ENCODE measurements around the gene F13B.
"Not testable (repeated sequence)": the region's sequence is repeated elsewhere in the genome, so short reads cannot be mapped to it uniquely, and the experiment has no call there.

F13B gene

DNA sequence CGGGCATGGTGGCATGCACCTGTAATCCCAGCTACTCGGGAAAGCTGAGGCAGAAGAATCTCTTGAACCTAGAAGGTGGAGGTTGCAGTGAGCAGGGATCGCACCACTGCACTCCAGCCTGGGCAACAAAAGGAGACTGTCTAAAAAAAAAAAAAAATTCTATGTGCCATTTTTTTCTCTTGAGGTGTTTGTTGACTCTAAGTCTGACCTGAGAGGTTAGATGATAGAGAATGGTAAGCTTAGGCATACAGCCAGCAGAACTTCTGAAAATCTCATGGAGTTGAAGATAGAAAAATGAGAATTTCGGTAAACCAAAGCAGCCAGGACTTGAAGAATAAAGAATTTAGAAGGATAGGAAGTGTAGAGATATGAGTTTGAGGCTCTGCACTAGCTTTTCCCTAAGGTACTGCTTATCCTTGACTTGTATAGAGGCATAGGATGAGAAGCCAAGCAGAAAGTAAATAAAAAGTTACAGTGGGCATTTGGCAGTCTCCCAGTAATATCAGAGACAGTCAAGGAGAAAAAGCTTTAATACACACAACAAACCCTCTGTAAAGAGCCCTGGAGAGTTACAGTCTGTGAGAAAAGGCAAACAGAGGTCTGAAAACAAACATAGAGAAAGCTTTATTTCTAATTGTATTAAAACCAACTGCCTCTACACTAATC lies 24.3 kb downstream of the F13B start:
- no peak for DNase-seq

- no peak for DNase-seq
Measured at GRCh38 chr1:197041486-197042353, 25.3 kb downstream of the F13B start.

- no peak for DNase-seq
Measured at GRCh38 chr1:197036861-197037260, 30.2 kb downstream of the F13B start.

DNA sequence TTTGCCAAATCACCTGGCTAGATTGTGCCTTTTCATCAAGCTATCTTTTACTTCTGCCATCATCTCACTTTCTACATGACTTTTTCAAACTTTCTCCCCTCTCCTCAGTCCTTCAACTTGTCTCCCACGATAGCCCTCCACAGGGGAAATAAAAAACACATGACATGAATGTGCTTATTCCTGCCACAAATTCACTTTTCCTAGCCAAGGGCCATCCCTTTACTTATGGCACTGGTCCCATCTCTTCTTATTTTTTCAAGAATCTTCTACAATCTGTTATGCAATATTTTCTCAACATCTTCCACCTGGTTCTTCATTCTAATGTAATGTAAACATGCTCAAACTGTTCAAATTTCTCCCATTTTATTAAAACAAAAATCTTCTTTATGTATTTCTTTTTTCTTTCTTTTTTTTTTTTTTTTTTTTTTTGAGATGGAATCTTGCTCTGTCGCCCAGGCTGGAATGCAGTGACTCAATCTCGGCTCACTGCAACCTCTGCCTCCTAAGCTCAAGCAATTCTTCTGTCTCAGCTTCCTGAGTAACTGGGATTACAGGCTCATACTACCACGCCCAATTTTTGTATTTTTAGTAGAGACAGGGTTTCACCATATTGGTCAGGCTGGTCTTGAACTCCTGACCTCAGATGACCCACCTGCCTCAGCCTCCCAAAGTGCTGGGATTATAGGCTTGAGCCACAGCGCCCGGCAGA lies 32.3 kb downstream of the F13B start:
- not testable (repeated sequence) for DNase-seq

GRCh38 chr1:197029749-197030148 lies 37.3 kb downstream of the F13B start:
- DNase-seq: no peak

GRCh38 chr1:197027359-197027758 lies 39.7 kb downstream of the F13B start:
- no peak for DNase-seq

GRCh38 chr1:197024460-197024859 lies 42.6 kb downstream of the F13B start:
- no peak for DNase-seq

- no peak for DNase-seq
Measured at GRCh38 chr1:197021716-197022115, 45.3 kb downstream of the F13B start.

DNA sequence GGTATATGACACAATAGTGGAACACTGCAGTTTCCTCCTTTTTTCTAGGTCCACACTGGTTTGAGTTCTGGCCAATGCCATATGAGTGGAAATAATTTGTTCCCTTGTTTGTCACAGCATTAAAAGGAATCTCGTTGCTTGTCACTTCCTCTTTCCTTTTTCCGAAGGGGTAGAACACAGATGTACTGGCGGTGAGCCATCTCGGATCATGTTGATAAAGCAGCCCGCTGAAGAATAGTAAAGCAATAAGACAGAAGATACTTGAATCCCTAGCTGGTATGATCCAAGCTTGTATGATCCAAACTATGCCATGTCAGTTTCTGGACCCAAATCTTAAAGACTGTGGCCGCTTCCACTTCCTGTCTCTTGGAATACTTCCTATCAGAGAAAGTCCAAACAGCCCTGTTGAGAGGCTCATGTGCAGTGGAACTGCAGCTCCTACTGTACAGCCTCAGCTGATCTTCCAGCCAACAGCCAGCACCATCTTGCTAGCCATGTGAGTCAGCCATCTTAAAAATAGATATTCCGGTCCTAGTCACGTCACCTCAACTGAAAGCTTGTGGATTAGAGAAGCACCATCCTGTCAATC lies 49.4 kb downstream of the F13B start:
- no peak for DNase-seq

- DNase-seq: no peak
Measured at GRCh38 chr1:197016751-197017150, 50.3 kb downstream of the F13B start.

DNA sequence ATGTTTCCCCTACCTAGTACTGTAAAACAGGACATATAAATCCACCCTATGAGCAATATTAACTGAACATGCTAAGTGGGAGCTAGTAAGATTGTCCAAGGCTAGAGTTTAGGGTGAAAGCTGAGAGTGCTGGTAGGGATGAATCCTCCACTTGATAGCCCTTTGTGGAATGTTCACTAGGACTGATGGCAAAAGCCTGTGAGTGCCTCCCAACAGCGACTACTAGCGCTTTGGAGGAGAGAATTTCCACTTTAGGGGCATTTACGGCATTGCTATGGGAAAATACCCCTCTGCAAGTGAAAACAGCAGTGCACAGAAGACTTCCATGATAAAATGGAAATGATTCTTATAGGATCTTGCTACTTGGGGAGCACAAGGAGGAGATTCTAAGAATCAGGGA lies 53.8 kb downstream of the F13B start:
- DNase-seq: no peak

- no peak for DNase-seq
Measured at GRCh38 chr1:197011614-197012013, 55.4 kb downstream of the F13B start.

DNA sequence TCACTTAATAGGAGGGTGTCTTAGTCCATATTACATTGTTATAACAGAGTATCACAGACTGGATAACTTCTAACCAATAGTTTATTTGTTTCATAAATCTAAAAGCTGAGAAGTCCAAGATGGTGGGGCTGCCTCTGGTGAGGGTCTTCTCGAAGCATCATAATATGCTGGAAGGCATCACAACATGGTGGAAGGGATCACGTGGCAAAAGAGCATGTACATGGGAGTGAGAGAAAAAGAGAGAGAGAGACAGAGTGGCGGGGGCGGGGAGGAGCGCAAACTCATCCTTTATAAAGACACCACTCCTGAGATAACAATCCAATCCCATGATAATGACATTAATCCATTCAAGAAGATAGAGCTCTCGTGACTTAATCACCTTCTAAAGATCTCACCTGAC lies 58.2 kb downstream of the F13B start:
- no peak for DNase-seq

GRCh38 chr1:197003132-197003531 lies 63.9 kb downstream of the F13B start:
- DNase-seq: no peak

DNA sequence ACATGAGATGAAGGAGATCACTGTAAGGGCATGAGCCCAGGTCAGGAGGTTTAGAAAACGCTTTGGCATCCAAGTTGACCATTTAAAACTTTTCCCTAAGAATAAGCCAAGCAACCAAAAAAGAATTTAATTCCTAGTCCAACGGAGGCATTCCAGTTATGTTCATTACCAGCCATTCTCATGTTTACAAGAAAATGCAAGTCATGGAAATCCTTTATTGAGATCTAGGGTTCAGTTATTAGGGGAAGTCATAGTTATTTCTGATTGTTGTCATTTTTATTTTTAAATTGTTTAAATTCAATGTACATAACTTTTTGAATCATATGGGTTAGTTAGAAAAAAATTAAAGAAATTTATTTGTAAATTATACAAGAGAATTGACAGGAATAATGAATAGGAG lies 65.2 kb downstream of the F13B start:
- DNase-seq: no peak

DNA sequence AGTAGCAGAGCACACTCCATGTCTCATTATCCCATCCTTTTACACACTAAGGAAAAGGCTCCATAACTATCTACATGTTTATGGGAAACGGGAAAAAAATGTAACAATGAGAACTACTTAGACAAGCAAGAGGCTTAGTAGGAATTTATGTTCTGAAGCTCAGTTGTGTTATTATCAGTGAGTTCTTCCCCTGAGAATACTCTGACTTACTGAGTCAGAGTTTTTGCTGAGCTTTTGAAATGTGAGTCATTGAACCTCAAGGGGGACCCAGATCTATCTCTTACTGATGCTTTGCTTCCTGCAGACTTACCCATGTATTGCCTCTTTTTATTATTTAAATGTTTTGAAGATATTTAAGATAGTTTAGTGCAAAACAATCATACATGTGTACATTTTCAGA lies 69.6 kb downstream of the F13B start:
- DNase-seq: no peak

- DNase-seq: no peak
Measured at GRCh38 chr1:196993916-196994315, 73.1 kb downstream of the F13B start.

DNA sequence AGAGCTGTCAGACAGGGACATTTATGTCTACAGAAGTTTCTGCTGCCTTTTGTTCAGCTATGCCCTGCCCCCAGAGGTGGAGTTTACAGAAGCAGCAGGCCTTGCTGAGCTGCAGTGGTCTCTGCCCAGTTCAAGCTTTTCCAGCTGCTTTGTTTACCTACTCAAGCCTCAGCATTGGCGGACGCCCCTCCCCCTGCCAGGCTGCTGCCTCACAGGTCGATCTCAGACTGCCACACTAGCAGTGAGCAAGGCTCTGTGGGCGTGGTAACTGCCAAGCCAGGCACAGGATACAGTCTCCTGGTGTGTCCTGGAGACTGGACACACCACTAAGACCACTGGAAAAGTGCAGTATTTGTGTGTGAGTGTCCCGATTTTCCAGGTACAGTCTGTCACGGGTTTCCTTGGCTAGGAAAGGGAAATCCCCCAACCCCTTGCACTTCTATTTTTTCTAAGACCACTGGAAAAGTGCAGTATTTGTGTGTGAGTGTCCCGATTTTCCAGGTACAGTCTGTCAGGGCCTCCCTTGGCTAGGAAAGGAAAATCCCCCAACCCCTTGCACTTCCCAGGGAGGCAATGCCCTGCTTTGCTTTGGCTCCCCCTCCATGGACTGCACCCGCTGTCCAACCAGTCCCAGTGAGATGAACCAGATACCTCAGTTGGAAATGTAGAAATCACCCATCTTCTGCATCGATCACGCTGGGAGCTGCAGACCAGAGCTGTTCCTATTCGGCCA lies 75.0 kb downstream of the F13B start:
- not testable (repeated sequence) for DNase-seq
